ENCODE measurements around the gene PLXDC2.

- TF ChIP-seq CTCF (IDR thresholded peaks at IDR 0.05; ENCODE audit: low read length): no peak
- no peak for TF ChIP-seq EZH2 (IDR thresholded peaks at IDR 0.05; ENCODE audit: borderline replicate concordance, low read length)
Measured at GRCh38 chr10:20128811-20129210, 312.6 kb downstream of the PLXDC2 start.
